GM21619 (cell line): ENCODE data around the gene ADGRV1.
"Not testable (repeated sequence)": the region's sequence is repeated elsewhere in the genome, so short reads cannot be mapped to it uniquely, and the experiment has no call there.

Source experiments
- ATAC-seq: cut with Tn5 transposase; IDR thresholded peaks from one replicate; pipeline ENCODE4 v1.9.1; 2021; ENCODE audit not compliant: unreplicated experiment

Gene ADGRV1

GRCh38 chr5:90641528-90641927, 82.9 kb downstream of the ADGRV1 start:
- ATAC-seq, result no peak

- no peak for ATAC-seq
Observed at GRCh38 chr5:90642706-90643229, 84.2 kb downstream of the ADGRV1 start.

- no peak for ATAC-seq
Observed at GRCh38 chr5:90644132-90644531, 85.5 kb downstream of the ADGRV1 start.

GRCh38 chr5:90645024-90645610, 86.5 kb downstream of the ADGRV1 start:
- ATAC-seq, result no peak

- ATAC-seq, result no peak
Observed at GRCh38 chr5:90650767-90651166, 92.2 kb downstream of the ADGRV1 start.

GRCh38 chr5:90654215-90654614, 95.6 kb downstream of the ADGRV1 start:
- no peak for ATAC-seq

GRCh38 chr5:90655423-90655822, 96.8 kb downstream of the ADGRV1 start:
- no peak for ATAC-seq

- ATAC-seq, result no peak
Observed at GRCh38 chr5:90657030-90657429, 98.4 kb downstream of the ADGRV1 start.

GRCh38 chr5:90657788-90658187, 99.2 kb downstream of the ADGRV1 start:
- ATAC-seq, result no peak

- no peak for ATAC-seq
Observed at GRCh38 chr5:90658620-90659019, 100.0 kb downstream of the ADGRV1 start.

- ATAC-seq, result not testable (repeated sequence)
Observed at GRCh38 chr5:90668079-90668565, 109.5 kb downstream of the ADGRV1 start.

- no peak for ATAC-seq
Observed at GRCh38 chr5:90675222-90675621, 116.6 kb downstream of the ADGRV1 start.

GRCh38 chr5:90680921-90681563, 122.4 kb downstream of the ADGRV1 start:
- no peak for ATAC-seq

GRCh38 chr5:90682278-90682677, 123.7 kb downstream of the ADGRV1 start:
- ATAC-seq, result no peak

GRCh38 chr5:90685425-90686022, 126.9 kb downstream of the ADGRV1 start:
- ATAC-seq, result no peak

GRCh38 chr5:90686363-90686762, 127.8 kb downstream of the ADGRV1 start:
- not testable (repeated sequence) for ATAC-seq

GRCh38 chr5:90687458-90687857, 128.9 kb downstream of the ADGRV1 start:
- ATAC-seq, result not testable (repeated sequence)

- ATAC-seq, result no peak
Observed at GRCh38 chr5:90689064-90689463, 130.5 kb downstream of the ADGRV1 start.

GRCh38 chr5:90690307-90690706, 131.7 kb downstream of the ADGRV1 start:
- ATAC-seq, result no peak

- ATAC-seq, result no peak
Observed at GRCh38 chr5:90691533-90691932, 132.9 kb downstream of the ADGRV1 start.

GRCh38 chr5:90696153-90696552, 137.6 kb downstream of the ADGRV1 start:
- ATAC-seq, result no peak

GRCh38 chr5:90700299-90700698, 141.7 kb downstream of the ADGRV1 start:
- no peak for ATAC-seq
